ENCODE data around the gene ZBTB44. TPM values are rescaled to one million over a fixed set of nuclear protein-coding genes. Genes with fewer than 3 reads are reported as not detected.
"Not testable (repeated sequence)": the region's sequence is repeated elsewhere in the genome, so short reads cannot be mapped to it uniquely, and the experiment has no call there.

ZBTB44 gene
- total RNA-seq, 1 donor = 41.5 TPM

DNA sequence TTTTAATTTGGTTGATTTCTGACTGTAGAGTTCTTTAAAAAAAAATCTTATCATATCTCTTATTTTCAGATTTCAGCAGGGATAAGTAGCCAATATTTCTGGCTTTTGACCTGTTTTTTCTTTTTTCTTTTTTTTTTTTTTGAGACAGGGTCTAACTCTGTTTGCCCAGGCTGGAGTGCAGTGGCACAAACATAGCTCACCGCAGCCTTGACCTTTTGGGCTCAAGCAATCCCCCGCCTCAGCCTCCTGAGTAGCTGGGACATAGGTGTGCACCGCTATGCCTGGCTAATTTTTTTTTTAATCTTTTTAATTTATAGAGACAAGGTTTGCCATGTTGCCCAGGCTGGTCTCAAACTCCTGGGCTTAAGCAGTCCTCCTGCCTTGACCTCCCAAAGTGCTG, 23.9 kb upstream of the ZBTB44 start:
- H3K4me3 ChIP-seq (ENCODE audit: low read depth, low read length) = no peak overlapping the region
- no peak for DNase-seq (ENCODE audit: low read depth)
- TF ChIP-seq, protein P1, sequence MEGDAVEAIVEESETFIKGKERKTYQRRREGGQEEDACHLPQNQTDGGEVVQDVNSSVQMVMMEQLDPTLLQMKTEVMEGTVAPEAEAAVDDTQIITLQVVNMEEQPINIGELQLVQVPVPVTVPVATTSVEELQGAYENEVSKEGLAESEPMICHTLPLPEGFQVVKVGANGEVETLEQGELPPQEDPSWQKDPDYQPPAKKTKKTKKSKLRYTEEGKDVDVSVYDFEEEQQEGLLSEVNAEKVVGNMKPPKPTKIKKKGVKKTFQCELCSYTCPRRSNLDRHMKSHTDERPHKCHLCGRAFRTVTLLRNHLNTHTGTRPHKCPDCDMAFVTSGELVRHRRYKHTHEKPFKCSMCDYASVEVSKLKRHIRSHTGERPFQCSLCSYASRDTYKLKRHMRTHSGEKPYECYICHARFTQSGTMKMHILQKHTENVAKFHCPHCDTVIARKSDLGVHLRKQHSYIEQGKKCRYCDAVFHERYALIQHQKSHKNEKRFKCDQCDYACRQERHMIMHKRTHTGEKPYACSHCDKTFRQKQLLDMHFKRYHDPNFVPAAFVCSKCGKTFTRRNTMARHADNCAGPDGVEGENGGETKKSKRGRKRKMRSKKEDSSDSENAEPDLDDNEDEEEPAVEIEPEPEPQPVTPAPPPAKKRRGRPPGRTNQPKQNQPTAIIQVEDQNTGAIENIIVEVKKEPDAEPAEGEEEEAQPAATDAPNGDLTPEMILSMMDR (IDR thresholded peaks at IDR 0.05; ENCODE audit: insufficient read depth, low read depth, low read length) = no peak

DNA sequence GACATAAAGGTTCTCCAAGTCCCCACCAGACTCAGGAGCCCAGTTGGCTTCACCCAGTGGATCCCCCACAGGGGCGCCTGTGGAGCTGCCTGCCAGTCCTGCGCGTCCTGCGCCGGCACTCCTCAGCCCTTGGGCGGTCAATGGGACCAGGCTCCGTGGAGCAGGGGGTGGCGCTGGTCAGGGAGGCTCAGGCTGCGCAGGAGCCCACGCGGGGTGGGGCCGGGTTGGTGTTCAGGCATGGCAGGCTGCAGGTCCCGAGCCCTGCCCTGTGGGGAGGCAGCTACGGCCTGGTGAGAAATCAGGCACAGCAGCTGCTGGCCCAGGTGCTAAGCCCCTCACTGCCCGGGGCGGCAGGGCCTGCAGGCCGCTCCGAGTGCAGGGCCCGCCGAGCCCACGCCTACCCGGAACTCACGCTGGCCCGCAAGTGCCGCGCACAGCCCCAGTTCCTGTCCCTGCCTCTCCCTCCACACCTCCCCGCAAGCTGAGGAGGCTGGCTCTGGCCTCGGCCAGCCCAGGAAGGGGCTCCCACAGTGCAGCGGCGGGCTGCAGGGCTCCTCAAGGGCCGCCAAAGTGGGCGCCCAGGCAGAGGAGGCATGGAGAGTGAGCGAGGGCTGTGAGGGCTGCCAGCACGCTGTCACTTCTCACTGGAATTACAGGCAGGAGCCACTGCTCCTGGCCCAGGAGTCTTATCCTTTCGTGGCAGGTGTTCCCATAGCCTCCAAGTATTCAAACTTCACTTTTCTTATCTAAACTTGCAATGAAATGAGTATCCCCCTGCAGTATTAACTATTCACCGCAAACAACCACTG, 22.8 kb upstream of the ZBTB44 start:
- no peak for DNase-seq (ENCODE audit: low read depth)
- H3K4me3 ChIP-seq (ENCODE audit: low read depth, low read length) = no peak overlapping the region
- TF ChIP-seq, protein P1 (IDR thresholded peaks at IDR 0.05; ENCODE audit: insufficient read depth, low read depth, low read length) = no peak

DNA sequence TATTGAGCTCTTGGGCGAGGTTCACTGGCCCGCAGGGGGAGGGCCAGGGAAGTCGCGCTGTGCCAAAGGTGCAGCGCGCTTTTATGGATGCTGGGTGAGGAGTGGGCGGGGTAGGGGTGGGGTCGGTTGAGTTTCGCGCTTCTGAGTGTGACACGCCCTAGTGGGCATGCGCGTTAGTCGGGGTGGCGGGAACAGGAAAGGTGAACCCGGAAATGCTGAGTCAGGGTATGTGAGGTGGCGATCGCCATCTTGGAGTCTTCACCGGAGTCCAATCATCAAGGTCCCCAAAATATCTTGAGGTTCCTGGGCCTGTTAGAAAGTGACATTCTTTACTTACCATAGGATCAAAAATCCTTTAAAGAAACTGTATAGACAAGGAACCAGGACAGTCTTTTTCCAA, 16.7 kb upstream of the ZBTB44 start:
- H3K4me3 ChIP-seq (ENCODE audit: low read depth, low read length); DNase-seq (ENCODE audit: low read depth): not testable (repeated sequence)

- DNase-seq (ENCODE audit: low read depth) = no peak
- H3K4me3 ChIP-seq (ENCODE audit: low read depth, low read length) = no peak overlapping the region
- TF ChIP-seq, protein P1 (IDR thresholded peaks at IDR 0.05; ENCODE audit: insufficient read depth, low read depth, low read length) = no peak
Measured at GRCh38 chr11:130330101-130330684, 15.5 kb upstream of the ZBTB44 start.

GRCh38 chr11:130328420-130328819, 13.7 kb upstream of the ZBTB44 start:
- TF ChIP-seq, protein P1 (IDR thresholded peaks at IDR 0.05; ENCODE audit: insufficient read depth, low read depth, low read length) = no peak
- no peak for DNase-seq (ENCODE audit: low read depth)
- H3K4me3 ChIP-seq (ENCODE audit: low read depth, low read length) = no peak overlapping the region

DNA sequence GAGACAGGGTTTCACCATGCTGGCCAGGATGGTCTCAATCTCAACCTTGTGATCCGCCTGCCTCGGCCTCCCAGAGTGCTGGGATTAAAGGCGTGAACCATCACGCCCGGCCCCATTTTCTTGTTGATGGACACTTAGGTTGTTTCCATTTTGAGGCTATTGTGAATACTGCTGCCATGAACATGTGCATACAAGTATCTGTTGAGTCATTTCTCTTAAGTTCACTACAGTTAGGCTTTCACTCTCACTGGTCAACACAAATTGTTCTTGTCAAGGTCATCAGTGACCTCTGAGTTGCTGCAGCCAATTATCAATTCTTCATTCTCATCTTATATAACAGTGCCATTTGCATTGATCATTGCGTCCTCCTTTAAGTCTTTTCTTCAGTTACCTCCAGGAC, 13.0 kb upstream of the ZBTB44 start:
- DNase-seq (ENCODE audit: low read depth) = no peak
- TF ChIP-seq, protein P1 (IDR thresholded peaks at IDR 0.05; ENCODE audit: insufficient read depth, low read depth, low read length) = no peak

DNA sequence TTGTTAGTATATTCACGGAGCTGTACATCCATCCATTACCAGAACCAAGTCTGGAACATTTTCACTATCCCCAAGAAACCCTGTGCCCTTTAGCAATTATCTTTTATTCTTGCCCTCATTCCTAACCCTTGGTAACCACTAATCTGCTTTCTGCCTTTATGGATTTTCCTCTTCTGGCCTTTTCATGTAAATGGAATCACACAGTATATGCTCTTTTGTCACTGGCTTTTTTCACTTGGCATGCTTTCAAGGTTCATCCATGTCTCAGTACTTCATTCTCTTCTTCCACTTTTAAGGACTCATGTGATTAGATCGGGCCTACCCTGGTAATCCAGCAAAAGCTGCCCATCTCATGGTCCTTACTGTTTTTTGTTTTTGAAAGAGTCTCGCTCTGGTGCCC, 11.0 kb upstream of the ZBTB44 start:
- DNase-seq (ENCODE audit: low read depth) = no peak
- no peak overlapping the region for H3K4me3 ChIP-seq (ENCODE audit: low read depth, low read length)
- TF ChIP-seq, protein P1 (IDR thresholded peaks at IDR 0.05; ENCODE audit: insufficient read depth, low read depth, low read length) = no peak

More for the DNA sequence above, 13.0 kb upstream of the ZBTB44 start:
- no peak overlapping the region for H3K4me3 ChIP-seq (ENCODE audit: low read depth, low read length)
